ENCODE measurements around the gene RALGPS1. TPM values are rescaled to one million over a fixed set of nuclear protein-coding genes. Genes with fewer than 3 reads are reported as not detected.

The RALGPS1 gene
- total RNA-seq, 1 experiment from 2014 or later = 0.57 TPM

DNA sequence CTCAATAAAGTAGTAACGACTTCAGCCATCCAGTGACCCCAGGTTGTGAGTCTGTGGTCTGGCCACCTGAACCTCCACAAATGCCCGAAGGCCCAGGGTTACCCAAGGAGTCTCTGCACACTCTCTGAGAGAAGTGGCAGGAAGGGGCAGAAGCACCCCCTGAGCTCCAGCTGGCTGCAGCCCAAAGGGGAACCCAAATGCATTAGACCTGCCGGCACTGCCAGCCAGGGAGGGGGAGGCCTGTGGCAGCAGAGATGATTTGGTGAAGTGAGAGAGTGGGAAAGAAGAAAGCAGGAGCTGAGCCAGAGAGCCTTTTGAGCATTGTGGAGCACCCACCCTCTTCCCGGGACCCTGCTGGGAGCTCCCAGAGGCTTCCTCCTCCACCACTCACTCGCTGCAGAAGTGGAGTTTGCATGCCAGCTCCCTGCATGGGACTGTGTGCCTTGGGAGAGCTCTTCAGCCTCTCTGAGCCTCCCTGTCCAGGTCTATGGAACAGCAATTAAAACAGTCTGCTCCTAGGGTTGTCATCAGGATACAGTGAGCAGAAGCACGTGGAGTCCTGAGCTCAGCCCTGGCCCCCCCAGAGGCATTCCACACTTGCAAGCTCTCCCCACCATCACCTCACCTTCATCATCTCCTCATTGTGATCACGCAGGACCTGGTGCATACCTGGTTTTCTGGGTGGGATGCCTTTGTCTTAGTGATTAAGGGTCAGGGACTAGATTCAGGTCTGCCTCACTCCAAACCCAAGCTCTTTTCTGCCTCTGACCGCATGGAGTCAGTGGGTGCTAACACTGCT lies 221.7 kb downstream of the RALGPS1 start:
- no peak for DNase-seq (ENCODE audit: low read depth)

- no peak for DNase-seq (ENCODE audit: low read depth)
Observed at GRCh38 chr9:127136880-127137639, 222.5 kb downstream of the RALGPS1 start.

- no peak for DNase-seq (ENCODE audit: low read depth)
Observed at GRCh38 chr9:127137640-127138360, 223.2 kb downstream of the RALGPS1 start.

DNA sequence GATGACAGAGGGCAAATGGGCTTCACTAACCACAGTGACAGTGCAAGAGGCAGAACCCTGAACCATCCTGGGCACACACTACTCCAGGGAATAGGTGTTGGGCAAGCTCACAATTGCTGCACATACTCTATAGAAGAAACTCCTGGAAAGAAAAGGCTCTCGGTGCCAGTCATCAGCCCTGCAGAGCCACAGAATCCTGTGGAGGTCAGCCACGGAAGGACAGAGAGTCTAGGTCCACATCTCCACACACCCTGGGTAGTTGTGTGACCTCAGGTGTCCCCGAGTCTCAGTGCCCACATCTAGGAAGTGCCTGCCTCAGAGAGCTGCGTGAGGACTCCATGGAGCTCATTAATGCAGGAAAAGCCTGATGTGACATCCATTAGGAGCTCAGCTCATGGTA lies 223.9 kb downstream of the RALGPS1 start:
- no peak for DNase-seq (ENCODE audit: low read depth)

DNA sequence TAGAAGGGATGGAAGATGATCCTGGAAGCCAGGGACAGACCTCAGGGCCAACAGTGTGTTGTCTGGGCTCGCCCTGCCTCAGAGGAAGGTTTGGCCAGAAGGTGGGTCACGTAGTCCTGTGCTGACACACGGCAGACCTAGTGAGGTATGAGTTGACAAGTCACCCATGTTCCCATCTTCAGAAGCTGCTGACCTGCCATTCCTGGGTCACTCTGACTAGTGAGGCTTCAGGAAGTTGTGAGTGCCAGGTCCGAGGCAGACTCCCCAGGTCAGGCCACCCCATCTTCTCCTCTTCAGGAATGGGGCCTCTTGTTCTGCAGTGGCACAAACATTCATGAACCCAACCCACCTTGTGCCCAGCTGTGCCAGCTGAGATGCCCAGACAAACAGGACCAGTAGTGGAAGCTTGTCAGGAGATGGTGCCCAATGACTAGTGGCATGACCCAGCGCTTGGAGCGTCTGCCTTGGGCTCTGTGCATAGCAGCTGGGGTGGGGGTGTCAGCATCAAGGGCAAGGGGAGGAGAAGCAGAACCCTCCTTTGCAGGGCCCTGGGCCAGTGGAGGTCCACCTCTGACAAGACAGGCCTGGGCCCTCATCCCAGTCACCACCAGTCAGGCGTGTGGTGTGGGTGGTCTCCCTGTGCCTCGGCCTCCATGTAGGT lies 224.6 kb downstream of the RALGPS1 start:
- no peak for DNase-seq (ENCODE audit: low read depth)

DNA sequence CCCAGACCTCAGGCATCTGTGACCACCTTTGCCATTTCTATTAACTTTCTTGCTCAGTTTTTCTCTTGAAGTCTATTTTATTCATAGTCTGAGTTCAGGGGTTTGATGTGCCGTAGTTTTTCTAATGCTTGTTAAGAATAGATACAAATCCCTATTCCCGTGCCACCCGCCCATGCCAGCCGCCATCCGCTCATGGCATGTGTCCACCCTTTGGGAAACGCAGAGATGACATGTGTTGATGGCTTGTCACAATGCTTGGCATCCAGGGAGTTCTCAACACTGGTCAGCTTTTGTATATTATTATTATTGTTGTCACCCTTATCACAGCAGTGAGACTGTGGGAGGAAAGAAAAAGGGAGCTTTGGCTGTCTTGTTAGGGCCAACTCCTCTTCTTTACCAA lies 225.2 kb downstream of the RALGPS1 start:
- no peak for DNase-seq (ENCODE audit: low read depth)

DNA sequence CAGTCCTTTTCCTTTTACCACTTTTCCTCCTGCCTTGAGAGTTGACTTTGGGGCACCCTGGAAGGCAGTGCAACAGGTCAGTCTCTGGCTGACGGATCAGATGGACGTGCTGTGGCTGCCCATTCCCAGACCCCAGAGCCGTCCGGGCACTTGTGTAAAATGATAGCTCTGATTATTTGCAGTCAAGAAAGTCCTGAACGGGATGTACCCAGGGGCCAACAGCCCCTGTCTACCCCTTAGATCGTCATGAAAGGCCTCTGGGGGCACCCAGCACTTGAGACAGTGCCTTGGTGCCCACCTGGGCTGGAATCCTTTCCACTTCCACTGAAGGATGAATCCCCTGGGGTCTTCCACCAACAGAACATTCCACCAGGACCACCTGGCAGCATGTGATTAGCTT lies 225.6 kb downstream of the RALGPS1 start:
- DNase-seq (ENCODE audit: low read depth) = no peak

GRCh38 chr9:127140842-127141675 lies 226.5 kb downstream of the RALGPS1 start:
- no peak for DNase-seq (ENCODE audit: low read depth)

DNA sequence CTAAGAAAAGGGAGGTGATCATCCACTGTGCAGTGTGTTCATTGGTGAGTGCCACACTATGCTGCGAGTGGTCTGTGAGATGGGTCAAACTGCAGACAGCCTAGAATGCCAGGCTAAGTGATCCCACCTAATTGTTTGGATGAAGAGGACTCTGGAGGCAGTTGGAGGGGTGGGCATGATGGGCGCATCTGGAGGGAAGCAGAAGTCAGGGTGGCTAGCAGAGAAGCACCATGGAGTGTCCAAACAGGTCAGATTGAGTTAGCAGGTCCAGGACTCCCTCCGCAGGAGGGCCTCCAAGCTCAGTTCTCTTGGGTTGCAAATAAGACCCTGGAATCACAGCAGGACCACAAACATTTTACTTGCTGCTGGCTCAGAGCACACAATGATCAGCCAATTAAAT lies 227.7 kb downstream of the RALGPS1 start:
- no peak for DNase-seq (ENCODE audit: low read depth)

DNA sequence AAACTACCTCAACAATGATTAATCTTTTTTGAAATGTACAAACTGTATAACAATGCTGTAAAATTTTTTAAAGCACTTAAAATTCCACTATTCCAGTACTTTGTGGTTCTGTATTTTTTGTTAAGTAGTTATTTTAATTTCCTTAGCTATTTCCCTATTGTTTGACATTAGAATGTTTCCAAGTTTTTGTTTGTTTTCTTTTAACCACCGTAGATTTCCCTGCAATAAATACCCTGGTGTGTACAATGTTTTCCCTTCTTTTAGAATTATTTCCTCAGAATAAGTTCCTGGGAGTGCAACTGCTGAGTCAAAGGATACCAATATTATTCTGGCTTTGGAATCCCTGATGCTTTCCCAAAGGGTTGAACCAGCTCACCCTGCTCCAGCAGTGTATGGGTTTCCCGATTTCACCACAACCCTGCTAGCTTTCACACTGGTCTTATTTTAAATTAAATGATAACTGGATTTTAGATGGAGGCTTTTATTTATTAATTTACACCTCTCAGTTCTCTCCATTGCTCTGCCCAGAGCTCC lies 228.4 kb downstream of the RALGPS1 start:
- DNase-seq (ENCODE audit: low read depth) = no peak

- no peak for DNase-seq (ENCODE audit: low read depth)
Observed at GRCh38 chr9:127143920-127144465, 229.4 kb downstream of the RALGPS1 start.

DNA sequence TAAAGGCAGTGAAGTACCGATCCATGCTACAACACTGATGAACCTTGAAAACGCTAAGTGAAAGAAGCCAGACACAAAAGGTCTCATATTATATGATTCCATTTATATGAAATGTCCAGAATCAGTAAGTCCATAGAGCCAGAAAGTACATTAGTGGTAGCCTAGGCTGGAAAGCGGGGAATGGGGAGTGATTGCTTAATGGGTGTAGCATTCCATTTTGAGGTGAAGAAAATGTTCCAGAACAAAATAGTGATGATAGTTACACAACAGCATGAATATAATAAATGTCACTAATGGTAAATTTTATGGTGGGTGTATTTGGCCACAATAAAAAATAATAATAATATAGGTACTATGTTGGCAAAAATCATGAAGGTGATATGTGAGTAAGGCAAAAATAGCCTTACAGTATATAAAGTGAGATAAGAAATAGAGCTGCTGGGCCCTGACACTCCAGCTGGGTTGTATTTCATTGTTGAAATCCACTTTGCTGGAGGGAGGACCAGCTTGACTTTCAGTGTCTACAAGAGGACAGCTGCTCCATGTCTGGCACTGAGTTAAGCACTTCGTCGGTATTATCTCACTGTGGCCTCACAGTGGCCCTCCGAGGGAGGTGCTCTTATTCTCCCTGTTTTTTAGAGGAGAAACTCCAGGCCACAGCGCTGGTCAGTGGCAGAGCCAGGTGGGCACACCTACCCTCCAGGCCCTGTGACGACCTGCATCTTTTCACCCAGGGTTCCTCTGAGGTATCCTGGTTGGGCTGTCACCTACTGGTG lies 230.3 kb downstream of the RALGPS1 start:
- no peak for DNase-seq (ENCODE audit: low read depth)

DNA sequence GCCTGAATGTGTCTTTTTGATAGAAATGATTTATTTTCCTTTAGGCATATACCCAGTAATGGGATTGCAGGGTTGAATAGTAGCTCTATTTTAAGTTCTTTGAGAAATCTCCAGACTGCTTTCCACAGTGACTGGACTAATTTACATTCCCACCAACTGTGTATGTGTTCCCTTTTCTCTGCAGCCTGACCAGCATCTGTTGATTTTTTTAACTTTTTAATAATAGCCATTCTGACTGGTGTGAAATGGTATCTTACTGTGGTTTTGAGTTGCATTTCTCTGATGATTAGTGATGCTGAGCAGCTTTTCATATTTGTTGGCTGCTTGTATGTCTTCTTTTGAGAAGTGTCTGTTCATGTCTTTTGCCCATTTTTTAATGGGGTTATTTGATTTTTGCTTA lies 232.3 kb downstream of the RALGPS1 start:
- peak; percentile 66 for DNase-seq (ENCODE audit: low read depth)

- DNase-seq (ENCODE audit: low read depth) = no peak
Observed at GRCh38 chr9:127147251-127147650, 232.7 kb downstream of the RALGPS1 start.

GRCh38 chr9:127148014-127148413 lies 233.4 kb downstream of the RALGPS1 start:
- no peak for DNase-seq (ENCODE audit: low read depth)

DNA sequence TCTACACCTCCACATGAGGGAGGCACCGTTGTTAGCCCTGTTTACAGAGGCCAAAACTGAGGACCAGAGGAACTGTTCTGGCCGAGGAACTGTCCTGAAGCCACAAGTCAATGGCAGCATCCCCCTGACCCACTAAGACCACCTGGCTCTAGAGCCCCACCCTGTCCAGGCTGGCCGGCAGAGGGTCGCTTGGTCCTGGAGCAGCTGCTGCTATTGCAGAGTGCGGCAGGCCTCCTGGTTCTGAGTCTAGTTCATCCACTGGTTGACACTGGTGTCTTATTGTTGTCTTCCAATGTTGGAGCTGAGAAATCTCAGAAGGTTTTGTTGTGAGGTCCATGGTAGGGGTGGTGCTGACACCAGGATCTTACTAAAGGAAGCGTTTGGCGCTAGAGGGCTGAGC lies 234.4 kb downstream of the RALGPS1 start:
- no peak for DNase-seq (ENCODE audit: low read depth)

DNA sequence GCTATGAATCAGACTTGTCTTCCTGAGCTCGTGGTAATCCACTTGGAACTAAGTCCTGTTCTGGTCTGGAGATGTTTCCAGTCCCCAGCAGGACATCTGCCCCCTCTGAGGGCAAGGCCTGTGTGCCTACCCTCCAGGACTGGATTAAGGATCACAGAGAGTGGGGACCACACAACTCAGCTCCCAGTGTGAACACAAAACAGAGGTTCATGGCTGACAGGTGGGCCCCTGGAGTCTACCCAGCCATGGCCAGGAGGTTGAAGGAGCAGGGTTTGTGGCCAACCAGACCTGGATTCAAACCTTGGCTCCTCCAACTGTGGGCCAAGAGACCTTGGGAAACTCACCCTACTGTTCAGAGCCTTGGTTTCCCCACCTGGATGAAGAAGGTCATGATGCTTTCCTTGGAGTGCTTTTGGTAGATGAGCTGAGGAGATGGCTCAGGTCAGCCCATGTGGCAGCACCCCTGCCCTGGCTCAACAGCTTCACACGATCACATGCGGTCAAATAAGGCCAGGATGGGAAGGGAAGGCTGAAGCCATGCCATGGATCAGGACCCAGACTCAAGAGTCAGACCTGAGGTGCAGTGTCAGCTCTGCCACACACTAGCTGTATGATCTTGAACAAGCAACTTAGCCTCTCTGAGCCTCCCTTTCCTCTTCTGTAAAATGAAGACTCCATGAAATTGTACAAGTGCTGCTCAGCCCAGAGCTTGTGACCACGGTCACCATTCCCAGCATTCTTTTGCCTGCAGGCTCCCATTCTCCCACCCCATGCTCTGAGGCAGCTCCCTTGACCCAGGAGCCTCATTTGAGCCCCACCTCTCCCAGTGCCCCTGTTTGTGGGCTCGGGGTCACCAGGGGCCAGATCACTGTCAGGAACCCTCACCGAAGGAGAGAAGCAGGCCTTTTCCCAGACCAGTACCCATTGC lies 235.1 kb downstream of the RALGPS1 start:
- DNase-seq (ENCODE audit: low read depth) = no peak

DNA sequence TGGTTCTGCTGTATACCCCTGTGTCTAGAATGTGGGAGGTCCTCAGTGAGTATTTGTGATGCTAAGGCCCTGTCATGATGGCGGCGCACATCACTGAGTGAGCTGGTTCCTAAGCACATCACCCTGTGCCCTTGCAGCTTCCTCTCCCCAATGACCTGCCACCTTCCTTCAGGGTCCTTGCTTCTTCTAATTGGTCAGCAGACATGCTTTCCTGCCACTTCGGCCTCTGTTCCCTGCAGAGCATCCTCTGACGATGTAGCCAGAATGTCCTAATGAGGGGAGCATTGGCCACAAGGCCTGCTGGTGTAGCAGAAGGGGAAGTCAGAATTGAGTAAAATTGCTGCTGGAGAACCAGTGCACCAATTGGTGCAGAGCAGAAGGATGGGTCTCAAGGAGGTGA lies 238.9 kb downstream of the RALGPS1 start:
- no peak for DNase-seq (ENCODE audit: low read depth)
